Stimulated activated CD4-positive, alpha-beta T cell treated with anti-CD3 and anti-CD28 coated beads, Interleukin-4, amount 100 ng/mL, for 1 hour (primary cell): ENCODE data around the gene SKIC2.
"Not testable (repeated sequence)": the region's sequence is repeated elsewhere in the genome, so short reads cannot be mapped to it uniquely, and the experiment has no call there.

Experiments
- DNase-seq: peaks from one replicate; pipeline ENCODE4 v3.0.0-alpha.2; 2020

Gene SKIC2

DNA sequence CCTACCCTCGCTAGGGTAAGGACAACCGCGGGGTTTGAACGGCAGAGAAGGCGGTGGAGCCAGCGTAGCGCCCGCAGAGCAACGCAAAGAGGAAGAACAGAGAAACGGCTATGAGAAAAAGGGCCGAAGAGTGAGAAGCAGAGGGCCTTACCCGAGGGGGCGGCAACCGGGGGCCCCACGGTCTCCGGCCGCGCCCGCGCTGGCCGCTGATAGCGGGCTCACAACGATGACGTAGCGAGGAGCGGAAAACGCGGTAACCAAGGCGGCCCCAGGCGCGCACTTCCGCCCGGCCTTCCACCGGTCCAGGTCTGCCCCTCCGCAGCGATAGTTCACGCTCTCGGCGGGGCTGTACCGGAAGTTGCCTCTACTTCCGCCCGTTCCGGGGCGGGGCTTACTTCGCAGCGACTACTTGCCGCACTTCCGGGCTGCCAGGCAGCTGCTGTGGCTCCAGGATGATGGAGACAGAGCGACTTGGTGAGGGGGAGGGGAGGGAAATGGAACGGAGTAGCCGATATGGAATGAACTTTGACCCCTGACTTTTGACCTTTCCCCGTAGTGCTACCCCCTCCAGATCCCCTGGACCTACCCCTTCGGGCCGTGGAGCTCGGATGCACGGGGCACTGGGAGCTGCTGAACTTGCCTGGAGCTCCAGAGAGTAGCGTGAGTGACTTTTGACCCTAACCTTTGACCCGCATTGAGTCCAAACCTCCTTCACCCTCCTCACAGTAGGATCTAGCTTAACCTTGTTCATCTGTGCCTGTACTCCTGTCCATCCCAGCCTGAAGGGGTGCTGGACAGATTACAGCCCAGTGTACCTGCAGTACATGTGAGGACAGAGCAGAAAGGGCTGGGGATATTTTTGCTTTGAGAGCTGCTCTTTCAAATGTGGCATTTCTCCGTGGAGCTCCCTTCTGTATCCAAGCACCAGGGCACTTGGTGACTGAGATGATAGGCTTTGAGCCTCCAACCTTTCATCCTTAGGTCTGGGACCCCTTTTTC lies at the start of gene SKIC2, which contains the start of gene NELFE:
SKIC2 (plus strand) TSS at position 435 of the 999 bp plus-strand sequence; CDS start at position 453, 18 bp downstream.
NELFE (minus strand) TSS at position 231 of the 999 bp plus-strand sequence. CDS start 525 bp downstream, outside the sequence.
- peak; percentile 98 for DNase-seq

DNA sequence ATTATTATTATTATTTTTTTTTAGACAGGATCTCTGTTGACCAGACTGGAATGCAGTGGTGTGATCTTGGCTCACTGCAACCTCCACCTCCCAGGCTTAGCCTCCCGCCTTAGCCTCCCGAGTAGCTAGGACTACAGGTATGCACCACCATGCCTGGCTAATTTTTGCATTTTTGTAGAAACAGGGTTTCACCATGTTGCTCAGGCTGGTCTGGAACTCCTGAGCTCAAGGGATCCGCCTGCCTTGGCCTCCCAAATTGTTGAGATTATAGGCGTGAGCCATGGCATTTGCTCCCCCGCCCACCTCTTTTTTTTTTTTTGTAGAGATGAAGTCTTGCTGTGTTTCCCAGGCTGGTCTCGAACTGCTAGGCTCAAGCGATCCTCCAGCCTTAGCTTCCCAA lies 49.7 kb upstream of the SKIC2 start:
- DNase-seq = not testable (repeated sequence)

DNA sequence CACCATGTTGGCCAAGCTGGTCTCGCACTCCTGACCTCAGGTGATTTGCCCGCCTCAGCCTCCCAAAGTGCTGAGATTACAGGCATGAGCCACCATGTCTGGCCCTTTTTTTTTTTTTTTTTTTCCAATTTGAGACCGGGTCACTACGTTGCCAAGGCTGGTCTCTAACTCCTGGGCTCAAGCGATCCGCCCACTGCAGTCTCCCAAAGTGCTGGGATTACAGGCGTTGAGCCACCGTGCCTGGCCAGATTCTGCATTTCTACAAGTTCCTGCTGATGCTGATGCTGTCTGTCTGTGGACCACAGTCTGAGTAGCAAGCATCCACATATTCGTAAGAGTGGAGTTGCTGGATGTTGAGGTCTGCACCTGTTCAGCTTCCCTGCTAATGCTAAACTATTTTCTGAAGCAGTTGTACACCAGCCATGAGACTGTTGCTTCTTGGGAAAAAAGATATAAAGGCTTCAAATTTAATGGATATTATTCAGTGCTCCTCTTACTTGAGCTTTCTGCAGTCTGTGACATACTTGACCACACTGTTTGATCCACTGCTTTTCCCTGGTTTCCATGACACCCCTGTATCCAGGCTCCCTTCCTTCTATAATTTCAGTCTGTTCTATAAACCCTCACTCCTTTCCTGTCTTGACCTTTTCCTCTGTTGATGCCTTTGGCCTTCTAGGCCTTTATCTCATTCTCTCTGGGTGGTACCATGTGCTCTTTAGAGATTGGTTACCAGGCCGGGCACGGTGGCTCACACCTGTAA lies 47.0 kb upstream of the SKIC2 start:
- no peak for DNase-seq

DNA sequence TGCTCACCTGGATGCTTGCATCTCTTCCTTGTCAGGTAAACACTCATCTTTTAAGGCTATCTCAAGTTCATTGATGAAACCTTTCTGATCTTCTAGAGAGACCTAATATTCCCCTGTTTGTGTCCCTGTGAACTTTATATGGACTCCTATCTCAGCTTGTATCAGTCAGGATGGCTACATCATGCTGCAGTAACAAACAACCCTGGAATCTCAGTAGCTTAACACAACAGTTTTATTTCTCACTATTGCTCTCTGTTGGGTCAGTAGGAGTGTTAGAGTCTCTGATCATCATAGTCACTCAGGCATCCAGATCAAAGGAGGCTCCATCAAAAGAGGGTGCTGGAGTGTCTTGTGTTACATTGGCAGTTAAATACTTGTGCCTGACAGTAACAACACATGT lies 43.6 kb upstream of the SKIC2 start:
- no peak for DNase-seq

DNA sequence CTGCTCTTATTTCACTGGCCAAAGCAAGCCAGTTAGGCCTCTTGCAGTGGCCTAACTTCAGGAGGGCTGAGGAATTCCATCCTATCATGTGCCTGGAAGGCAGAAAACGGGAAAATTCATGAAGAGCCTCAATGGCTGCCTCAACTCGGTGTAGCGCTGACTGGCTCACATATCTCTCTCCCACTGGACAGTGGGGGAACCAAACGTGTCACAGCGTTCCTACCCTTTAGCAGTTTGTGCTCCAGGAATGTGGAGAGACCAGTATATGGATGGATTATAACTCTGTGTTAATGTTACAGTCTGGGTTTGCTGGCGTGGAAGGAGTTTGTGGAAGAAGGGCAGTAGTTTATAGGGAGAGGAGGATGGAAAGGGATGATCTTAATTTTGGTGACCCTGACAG lies 43.2 kb upstream of the SKIC2 start:
- DNase-seq = no peak

GRCh38 chr6:31918069-31918720 lies 40.8 kb upstream of the SKIC2 start:
- DNase-seq = no peak

- no peak for DNase-seq
These were observed 39.2 kb upstream of the SKIC2 start for GRCh38 chr6:31919624-31920303.

- no peak for DNase-seq
These were observed 38.2 kb upstream of the SKIC2 start for GRCh38 chr6:31920811-31921210.

- peak; percentile 15 for DNase-seq
These were observed 36.0 kb upstream of the SKIC2 start for GRCh38 chr6:31922942-31923341.

DNA sequence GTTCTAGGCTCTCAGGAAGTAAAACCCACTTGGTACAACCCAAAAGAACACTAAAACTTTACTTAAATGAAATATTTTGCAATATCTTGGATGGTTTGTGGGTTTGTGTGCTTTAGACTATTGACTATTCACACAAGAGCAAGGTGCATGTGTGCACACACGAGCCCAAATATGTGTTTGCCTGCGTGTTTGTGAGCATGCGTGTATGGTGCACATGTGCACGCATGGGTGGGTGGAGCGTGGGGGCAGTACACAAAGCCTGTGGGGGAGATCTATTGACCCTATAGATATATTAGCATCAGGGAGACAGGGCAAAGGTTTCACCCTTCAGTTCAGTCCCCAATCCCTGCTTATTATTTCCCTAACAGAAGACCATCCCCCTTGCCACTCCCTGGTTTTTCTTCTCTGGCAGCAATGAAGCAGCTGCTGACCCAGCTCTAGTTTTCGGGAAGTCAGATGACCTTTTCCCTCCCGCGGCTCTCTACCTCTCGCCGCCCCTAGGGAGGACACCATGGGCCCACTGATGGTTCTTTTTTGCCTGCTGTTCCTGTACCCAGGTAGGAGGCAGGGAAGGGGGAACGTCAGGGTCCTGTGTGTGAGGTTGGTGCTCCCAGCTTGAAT lies 31.6 kb upstream of the SKIC2 start, which contains the start of gene C2:
C2 (plus strand) TSS at position 476 of the 621 bp plus-strand sequence; CDS start at position 512, 36 bp downstream.
- DNase-seq = no peak

DNA sequence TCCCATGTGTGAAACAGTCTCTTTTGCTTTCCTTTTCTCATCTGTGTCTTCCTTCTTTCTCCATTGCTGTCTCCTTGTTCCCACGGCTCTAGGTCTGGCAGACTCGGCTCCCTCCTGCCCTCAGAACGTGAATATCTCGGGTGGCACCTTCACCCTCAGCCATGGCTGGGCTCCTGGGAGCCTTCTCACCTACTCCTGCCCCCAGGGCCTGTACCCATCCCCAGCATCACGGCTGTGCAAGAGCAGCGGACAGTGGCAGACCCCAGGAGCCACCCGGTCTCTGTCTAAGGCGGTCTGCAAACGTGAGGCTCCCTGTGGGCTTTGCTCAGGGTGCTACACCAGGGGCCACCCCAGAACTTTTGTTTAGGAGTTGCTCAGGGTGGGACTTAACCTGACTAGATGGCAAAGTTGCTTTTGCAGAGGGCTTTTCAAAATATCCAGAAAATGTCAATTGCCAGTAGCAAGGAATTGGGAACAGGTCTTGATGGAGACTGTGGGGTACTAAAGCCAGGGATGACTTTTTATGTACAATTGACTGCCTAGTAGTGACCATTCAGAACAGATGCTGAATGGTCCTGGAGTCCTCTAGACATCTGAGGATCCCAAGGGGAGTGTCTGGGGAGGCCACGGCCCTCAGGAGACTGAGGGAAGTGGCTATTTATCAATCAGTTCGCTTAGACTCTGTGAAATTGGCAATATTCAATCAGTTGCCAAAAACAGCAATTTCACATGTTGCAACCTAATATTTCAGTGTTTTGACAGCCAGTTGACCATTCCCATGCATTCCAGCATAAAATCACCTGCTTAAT lies 30.9 kb upstream of the SKIC2 start:
- no peak for DNase-seq

DNA sequence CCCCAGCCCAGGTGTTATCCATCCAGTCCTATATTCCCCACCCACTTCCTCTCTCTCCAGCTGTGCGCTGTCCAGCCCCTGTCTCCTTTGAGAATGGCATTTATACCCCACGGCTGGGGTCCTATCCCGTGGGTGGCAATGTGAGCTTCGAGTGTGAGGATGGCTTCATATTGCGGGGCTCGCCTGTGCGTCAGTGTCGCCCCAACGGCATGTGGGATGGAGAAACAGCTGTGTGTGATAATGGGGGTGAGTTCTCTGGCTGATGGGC lies 30.4 kb upstream of the SKIC2 start:
- no peak for DNase-seq

- no peak for DNase-seq
These were observed 28.0 kb upstream of the SKIC2 start for GRCh38 chr6:31930962-31931361.

DNA sequence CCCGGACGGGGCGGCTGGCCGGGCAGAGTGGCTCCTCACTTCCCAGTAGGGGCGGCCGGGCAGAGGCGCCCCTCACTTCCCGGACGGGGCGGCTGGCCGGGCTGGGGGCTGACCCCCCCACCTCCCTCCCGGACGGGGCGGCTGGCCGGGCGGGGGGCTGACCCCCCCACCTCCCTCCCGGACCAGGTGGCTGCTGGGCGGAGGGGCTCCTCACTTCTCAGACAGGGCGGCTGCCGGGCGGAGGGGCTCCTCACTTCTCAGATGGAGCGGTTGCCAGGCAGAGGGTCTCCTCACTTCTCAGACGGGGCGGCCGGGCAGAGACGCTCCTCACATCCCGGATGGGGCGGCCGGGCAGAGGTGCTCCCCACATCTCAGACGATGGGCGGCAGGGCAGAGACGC lies 26.8 kb upstream of the SKIC2 start:
- DNase-seq = not testable (repeated sequence)

GRCh38 chr6:31933537-31933936 lies 25.4 kb upstream of the SKIC2 start:
- no peak for DNase-seq

GRCh38 chr6:31935021-31935420 lies 24.0 kb upstream of the SKIC2 start:
- no peak for DNase-seq

DNA sequence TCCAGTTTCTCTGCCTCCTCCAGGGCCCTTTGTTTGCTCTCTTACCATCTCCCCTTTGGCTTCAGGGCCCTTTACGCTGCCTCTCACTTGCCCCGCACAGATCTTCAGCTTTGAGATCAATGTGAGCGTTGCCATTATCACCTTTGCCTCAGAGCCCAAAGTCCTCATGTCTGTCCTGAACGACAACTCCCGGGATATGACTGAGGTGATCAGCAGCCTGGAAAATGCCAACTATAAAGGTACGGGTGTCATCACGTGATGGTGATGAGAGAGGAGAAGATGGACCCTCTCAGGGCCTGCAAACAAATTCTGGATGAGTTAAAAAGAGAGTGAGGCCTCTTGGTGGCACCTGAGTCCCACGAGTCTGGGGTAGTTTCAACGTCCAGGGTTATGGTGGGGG lies 23.2 kb upstream of the SKIC2 start:
- no peak for DNase-seq

DNA sequence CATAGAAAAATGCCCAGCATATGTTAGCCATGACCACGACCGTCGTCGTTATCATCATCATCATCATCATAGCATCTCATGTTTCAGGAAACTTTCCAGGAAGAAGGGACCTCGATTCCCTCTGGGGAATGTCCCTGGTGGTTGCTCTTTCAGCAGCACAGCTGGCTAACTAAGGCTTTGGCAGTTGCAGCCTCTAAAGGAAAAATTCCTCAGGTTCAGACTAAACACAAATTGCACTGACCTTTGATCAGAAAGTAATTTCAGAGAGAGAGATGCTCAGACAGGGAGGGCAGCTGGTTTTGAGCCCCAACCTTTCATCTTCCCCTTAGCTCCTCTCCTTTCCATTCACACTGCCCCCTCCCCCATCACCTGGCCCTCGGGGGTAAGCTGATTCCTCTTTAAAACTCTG lies 18.7 kb upstream of the SKIC2 start:
- DNase-seq = no peak

GRCh38 chr6:31943742-31944141 lies 15.2 kb upstream of the SKIC2 start:
- DNase-seq = no peak

DNA sequence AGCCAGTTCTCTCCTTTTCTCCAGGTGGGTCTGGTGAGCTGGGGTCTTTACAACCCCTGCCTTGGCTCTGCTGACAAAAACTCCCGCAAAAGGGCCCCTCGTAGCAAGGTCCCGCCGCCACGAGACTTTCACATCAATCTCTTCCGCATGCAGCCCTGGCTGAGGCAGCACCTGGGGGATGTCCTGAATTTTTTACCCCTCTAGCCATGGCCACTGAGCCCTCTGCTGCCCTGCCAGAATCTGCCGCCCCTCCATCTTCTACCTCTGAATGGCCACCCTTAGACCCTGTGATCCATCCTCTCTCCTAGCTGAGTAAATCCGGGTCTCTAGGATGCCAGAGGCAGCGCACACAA lies 13.8 kb upstream of the SKIC2 start:
- DNase-seq = no peak
